Testis (tissue), 2 donors: ENCODE measurements around the gene OR10H4.

Experiments used
- POLR2A ChIP-seq: fragments of 450-650 bp; IDR thresholded peaks from one replicate; pipeline ENCODE4 v1.6.1; 2017; ENCODE audit warnings: antibody characterized with exemption, mild to moderate bottlenecking, moderate library complexity
- TF ChIP-seq, protein P1 (sequence below), 3 experiments: fragments of 450-650 bp in 2 of 3; fragments of 200-600 bp in 1 of 3; sonication (generic) in 1 of 3; IDR thresholded peaks; one replicate each; pipeline ENCODE4 v1.5.1; 2016 to 2019; ENCODE audit warnings: antibody characterized with exemption in 3 of 3, mild to moderate bottlenecking in 2 of 3, moderate library complexity in 1 of 3

DNA sequence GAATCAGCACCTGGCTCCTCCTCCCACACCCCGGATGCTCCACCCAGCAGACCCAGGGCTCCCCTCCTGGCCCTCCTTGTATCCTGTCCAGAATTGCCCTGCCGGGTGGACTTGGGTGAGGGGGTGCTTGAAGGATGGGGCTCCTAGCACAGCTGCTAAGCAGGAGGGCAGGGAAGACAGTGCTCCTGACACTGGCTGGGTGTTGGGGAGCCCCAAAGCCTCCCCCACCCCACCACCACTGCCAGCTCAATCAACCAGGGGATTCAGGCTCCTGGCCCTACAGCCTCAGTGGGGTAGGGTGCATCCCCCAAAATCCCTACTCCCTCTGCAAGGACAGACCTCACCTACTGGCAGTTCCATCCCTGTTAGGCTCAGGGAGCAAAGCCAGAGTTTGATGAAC, 11.9 kb upstream of the OR10H4 start:
- TF ChIP-seq, protein P1, sequence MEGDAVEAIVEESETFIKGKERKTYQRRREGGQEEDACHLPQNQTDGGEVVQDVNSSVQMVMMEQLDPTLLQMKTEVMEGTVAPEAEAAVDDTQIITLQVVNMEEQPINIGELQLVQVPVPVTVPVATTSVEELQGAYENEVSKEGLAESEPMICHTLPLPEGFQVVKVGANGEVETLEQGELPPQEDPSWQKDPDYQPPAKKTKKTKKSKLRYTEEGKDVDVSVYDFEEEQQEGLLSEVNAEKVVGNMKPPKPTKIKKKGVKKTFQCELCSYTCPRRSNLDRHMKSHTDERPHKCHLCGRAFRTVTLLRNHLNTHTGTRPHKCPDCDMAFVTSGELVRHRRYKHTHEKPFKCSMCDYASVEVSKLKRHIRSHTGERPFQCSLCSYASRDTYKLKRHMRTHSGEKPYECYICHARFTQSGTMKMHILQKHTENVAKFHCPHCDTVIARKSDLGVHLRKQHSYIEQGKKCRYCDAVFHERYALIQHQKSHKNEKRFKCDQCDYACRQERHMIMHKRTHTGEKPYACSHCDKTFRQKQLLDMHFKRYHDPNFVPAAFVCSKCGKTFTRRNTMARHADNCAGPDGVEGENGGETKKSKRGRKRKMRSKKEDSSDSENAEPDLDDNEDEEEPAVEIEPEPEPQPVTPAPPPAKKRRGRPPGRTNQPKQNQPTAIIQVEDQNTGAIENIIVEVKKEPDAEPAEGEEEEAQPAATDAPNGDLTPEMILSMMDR (IDR thresholded peaks at IDR 0.05): no peak
- TF ChIP-seq POLR2A: no peak
